Inferior parietal cortex (tissue), 1 donor: ENCODE measurements around the gene CARMIL3.

Experiments
- DNase-seq: peaks from one replicate; pipeline ENCODE4 v3.0.0-alpha.2; 2016; ENCODE audit errors: extremely low spot score

The CARMIL3 gene

DNA sequence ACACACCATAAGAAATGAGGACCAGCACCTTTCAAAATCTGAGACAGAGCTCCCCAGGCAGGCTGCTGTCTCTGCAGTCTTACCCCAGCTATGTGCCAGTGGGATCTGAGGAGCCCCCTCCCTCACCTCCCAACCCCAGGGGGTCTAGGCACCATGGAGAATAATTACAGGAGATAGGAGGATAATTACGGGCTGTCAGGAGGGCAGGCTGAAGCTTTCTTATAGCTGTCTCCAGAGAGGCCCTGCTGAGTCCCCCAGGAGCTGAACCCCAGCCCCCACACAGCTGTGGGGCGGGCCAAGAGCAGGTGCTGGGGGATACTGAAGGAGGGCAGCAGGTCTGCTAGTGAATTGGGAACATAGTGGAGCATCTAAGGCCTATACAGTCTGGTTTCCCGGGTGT lies 26.3 kb downstream of the CARMIL3 start:
- no peak for DNase-seq

DNA sequence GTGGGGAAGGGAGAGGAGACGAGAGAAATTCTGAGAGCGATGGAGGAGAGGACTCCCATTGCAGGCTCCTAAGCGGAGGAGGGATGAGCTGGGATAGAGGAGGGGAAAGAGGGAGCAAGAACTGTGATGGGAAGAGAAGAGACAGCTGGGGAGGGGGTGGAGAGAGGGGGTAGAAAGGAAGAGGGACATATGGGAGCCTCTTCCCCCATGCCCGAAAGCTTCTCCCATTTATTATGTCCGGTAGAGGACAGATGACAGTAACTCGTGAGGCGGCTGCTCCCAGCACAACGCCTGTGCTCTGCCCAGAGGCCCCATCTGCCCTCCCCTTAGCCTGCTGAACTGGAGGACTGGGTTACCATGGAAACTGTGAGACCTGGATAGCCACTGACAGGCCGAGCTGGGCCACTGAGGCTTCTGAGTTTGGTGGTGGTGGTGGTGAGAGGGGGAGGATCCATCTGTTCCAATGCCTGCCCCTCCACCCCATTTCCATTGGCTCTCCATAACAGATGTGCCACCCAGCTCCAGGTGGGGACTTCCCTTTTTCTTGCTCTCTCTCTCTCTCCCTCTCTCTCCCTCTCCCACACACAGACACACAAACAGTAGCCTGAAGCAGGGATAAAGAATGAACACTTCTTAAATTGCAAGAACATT lies 27.8 kb downstream of the CARMIL3 start:
- DNase-seq = no peak

DNA sequence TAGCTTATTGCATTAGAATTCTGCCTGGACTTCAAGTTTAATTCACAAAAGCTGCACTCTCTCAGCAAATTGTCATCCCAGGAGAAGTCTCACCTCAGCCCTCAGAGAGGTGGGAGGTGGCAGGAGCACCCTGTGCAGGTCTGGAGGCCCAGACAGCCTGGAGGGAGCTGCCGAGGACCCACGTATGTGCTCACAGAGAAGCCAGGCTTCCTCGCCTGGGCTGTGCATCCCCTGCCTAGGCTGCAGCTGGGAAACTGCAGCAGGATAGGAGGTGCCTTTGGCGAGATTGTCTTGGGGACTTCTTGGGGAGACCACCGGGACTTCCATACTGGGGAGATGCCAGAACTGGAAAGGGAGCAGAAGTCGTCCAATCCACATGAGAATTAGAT lies 28.3 kb downstream of the CARMIL3 start:
- no peak for DNase-seq

DNA sequence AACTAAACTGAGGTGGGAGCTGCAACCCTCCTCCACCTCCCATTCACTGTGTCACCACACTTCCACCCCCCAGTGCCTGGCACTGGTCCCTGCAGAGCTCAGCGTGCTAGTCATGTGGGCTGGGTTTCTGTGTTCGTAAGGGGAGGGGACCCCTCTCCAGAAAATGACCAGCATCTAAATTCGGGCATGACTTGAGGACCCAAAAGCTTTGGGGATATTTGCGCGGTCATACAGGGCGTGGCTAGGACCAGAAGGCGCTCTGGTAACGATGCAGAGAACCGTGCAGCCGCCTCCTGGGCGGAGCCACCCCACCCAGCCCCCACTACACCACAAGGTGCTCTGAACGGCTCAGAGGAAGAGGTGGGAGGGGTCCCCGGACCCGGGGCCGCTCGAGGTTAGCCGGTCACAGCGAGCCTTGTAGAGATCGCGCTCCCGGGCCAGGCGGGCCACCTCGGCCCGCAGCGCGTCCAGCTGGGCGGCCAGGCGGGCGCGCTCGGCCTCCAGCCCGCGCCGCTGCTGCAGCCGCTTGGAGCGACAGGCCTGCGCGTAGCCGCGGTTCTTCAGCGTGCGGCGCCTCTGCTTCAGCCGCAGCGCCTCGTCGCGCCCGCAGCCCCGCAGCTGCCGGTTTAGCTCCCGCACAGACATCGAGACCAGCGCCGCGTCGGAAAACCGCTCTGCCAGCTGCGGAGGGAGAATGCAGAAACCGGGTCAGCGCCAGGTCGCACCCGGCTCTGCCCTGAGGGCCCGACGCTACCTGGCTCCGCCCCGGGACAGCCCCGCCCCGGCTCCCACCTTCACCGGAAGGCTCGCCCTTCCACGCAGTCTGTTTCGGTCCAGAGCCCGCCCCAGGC lies 29.3 kb downstream of the CARMIL3 start:
- DNase-seq = peak; percentile 73

DNA sequence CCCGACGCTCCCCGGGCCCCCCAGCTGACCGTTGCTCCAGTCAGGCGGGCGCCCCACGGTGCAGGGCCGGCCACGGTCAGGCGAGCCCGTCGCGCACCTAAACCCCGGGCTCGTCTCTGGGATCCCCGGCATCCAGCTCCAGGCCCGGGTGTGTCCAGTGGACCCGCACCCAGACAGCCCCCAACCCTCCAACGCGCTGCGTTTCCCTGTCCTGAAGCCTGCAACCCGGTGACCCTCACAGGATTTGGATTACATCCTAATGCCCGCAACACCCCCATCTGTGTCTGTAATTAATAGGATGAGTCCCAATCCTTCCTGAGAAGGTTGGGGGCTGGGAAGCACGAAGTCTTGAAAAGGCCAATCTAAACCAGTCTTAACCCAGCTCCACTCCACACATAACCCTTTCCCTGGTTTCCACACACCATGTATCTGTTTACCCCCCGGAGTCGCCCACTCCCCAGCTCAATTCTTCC lies 30.0 kb downstream of the CARMIL3 start:
- no peak for DNase-seq

DNA sequence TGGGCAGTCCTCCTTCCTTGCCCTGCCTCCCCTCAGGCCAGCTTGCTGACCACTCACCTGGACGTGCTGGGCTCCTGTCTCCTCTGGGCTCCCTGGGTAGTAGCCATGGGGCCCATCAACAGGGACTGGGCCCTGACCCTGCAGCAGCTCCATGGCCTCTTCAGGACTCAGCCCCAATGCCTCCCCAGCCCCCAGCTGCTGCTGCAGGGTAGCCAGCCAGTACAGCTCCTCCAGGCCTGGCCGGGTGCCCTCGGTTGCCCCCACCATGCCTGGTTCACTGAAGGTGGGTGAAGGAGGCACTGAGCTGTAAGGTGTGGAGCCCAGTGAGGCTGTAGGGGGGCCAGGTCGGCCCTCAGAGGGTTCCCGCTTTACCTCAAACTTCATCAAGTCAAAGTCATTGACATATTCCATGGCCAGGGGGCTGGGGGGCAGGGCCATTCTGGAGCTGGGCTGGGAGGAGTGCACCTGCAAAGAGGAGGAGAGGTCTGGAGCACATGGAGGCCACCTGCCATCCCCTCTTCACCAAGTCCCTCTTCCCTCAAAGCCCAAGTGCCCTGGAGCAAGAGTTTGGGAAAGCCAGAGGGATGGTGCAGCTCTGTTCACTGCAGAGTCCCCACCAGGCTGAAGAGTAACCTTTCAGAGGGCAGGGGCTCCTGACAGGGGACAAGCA lies 30.7 kb downstream of the CARMIL3 start:
- no peak for DNase-seq

DNA sequence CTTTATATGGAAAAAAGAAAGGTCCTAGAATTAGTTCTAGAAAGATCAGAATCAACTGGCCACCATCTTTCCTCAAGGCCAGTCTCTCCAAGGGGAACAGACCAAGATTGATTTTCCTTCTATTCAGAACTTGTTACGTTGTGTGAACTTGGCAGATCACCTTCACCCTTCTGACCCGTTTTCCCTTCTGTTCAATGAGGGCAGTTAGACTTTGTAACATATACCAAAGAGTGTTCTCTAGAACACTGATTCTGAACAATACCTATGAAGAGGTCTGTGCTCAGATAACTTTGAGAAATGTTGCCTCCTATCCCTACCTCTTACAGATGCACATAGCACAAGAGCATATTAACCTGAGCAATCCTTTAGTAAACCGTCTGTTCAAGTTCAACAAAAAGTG lies 31.7 kb downstream of the CARMIL3 start:
- DNase-seq = no peak

DNA sequence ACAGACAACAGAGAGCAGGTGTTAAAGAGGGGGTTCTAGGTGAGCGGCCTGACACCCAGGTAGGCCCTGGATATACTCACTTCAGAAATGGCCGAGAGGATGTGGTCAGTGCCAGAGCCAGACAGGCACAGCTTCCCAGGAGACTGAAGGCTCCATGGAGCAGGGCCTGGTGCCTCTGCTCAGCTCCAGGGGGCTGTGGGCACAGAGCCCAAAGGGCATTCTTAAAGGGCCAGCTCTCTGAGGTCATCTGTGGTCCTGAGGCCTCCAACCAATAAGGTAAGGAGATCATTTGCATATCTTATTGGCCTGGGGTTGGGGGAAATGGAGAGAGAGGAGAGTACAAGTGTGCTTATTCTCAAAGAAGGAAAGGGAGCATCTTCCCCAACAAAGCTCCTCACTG lies 32.6 kb downstream of the CARMIL3 start:
- DNase-seq = no peak

DNA sequence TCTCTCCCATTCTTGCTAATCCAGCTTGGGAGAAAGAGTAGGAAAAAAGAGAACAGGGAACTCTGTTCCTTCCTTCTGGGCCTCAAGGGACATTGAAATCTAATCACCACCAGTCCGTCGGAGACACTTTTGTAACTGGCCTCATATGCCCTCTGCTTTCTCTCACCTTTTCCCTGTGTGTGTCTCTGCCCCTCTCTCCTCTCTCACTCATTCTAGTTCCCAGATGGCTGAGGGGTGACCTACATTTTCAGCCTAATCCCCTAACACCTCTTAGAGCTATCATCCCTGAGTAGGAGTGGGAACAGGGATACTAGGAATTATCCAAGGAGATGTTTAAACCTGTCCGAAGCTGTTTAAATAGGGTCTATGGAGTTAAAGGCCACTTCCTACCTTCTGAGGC lies 33.4 kb downstream of the CARMIL3 start:
- DNase-seq = no peak

DNA sequence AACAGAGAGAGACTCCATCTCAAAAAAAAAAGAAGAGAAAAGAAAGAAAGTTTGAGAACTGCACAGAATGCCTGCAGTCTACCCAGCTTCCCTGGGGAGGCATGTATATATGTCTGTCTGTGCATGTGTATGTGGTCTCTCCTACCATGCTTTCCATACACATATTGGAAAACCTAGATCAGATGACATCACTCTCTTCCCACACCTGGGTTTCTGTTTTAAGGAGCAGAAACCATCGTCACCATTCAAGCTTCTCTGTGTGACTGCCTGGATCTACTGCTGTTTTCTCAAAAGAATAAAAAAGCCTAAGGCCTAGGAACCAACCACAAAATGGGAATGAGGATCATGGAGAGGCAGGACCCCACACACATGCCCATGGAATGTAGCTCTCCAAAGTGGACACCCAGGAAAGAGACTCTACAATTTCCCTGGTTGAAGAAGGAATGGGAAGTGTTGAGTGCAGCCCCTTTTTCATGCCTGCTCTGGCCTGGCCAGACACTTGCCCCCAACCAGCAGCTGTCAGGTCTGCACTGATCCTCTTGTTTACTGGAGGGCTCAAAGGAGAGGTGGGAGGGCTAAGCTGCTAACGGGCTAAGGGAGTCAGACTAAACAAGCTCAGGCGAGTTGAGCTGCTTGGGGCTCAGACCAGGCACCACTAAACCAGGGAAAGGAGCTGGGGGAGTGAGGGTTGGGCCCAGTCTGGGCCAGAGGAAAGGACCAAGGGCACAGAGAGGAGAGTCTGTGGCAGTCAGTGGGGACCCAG lies 34.6 kb downstream of the CARMIL3 start:
- no peak for DNase-seq

DNA sequence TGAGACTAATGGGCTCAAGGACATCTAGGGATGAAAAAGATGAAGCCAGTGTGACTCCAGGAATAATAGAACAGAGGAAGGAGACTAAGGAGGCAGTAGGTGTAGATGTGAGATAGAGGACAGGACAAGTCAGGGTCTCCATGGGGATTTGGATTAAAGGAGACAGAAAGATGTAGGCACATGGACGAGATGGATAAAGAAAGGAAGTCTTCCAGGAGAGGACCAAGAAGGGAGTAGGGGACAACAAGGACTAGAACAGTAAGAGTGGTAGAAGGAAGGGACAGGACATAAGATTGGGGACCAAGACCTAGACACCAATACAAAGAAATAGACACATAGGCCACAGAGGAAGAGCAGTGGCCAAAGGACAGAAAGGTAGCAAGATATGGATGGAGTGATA lies 35.2 kb downstream of the CARMIL3 start:
- no peak for DNase-seq

DNA sequence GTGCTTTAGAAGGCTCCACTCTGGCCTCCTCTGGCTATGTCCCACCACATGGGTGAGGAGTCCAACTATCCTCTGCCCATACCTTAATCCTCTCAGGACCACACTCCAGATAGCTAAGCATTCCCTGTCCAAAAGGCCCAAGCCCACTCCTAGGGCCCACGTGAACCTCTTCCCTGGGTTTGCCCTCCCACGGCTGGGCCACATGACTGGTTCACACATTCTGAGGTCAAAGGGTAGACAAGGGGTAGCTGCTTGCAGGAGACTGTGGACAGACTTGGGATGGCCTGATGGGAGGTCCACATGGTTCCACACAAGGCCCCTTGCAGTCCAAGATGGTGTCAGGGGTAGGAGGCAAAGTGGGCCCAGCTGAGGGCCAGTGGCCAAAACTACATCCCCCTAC lies 36.3 kb downstream of the CARMIL3 start:
- no peak for DNase-seq

DNA sequence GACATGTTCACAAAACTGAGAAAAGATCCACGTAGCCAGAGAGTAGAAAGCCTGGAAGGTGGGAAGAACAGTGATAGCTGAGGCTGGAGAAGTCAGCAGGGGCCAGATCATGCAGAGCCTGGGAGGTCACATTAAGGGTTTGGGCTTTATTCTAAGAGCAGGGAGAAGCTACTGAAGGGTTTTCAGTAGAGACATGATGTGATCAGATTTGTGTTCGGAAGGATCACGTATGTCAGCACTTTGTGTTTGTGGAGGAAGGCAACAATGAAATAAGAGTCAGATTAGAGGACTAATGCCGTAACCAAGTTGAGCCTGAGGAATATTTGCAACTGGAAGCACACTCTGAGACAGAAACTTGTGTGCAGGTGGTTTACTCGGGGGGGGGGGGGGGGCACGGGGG lies 38.1 kb downstream of the CARMIL3 start:
- no peak for DNase-seq

DNA sequence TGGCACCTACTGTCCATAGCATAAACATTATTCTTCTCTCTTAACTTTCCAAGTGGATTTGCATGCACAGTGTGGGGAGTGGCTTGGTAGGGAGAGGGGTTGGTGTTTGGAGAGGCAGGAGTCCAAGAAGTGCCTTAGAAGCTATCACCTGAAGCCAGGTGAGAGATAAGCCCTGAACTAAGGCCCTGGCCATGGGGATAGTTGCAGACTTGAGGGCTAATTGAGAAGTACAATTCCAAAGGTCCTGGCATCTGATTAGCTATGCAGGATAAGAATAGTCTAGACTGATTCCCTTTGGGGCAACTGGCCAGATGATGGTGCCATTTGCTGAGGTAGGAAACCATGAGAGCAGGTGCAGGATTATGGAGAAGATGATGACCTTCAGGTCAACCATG lies 40.3 kb downstream of the CARMIL3 start:
- DNase-seq = no peak

DNA sequence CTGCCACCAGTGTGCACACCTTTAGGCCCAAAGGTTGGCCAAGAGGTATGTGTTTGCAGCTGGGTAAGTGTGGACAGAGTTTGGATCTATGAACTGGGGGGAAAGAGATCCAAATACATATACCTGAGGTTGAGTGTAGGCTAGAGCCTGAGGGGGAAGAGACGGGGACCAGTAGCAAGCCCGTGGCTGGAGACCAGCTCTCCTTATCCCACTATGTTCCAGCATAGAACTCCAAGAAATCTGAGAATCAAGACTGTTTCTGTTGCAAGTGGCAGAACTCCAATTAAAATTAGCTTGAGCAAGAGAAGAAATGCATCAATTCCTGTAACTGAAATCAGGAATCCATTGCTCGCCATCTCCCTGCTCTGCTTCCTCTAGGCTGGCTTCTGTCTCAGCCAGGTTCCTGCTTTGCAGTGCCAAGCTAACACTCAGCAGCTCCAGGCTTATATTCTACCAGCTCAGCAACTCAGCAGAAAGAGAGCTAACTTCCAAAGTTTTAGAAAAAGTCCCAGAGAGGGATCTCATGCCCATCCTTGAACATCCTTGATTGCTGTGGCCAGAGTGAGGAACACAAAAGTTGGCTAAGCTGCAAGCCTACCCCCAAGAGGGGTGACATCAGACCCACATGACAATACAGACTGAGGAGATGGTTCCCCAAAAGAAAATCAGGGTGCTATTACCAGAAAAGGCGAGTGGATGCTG lies 40.8 kb downstream of the CARMIL3 start:
- DNase-seq = no peak

DNA sequence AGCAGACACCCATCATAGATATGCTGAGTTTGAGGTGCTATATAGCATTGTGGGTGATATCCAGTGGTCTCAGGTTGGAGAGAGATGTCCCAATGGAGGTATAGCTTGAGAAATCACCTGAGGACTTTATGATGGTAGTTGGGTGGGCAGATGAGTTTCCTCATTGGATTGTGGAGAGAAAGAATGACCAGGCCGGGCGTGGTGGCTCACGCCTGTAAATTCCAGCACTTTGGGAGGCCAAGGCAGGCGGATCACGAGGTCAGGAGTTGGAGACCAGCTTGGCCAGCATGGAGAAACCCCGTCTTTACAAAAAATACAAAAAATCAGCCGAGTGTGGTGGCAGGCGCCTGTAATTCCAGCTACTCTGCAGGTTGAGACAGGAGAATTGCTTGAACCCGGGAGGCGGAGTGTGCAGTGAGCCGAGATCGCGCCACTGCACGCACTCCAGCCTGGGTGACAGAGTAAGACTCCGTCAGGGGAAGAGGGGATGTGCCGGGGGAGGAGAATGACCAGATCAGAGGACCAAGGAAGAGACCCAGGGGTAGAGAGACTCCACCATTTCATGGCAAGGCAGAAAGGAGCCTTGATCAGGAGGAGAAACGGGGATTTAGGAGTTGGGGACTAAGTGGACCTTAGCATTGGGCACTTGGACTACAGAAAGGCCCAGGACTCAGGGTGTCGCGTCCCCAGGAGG lies 41.5 kb downstream of the CARMIL3 start:
- DNase-seq = no peak

DNA sequence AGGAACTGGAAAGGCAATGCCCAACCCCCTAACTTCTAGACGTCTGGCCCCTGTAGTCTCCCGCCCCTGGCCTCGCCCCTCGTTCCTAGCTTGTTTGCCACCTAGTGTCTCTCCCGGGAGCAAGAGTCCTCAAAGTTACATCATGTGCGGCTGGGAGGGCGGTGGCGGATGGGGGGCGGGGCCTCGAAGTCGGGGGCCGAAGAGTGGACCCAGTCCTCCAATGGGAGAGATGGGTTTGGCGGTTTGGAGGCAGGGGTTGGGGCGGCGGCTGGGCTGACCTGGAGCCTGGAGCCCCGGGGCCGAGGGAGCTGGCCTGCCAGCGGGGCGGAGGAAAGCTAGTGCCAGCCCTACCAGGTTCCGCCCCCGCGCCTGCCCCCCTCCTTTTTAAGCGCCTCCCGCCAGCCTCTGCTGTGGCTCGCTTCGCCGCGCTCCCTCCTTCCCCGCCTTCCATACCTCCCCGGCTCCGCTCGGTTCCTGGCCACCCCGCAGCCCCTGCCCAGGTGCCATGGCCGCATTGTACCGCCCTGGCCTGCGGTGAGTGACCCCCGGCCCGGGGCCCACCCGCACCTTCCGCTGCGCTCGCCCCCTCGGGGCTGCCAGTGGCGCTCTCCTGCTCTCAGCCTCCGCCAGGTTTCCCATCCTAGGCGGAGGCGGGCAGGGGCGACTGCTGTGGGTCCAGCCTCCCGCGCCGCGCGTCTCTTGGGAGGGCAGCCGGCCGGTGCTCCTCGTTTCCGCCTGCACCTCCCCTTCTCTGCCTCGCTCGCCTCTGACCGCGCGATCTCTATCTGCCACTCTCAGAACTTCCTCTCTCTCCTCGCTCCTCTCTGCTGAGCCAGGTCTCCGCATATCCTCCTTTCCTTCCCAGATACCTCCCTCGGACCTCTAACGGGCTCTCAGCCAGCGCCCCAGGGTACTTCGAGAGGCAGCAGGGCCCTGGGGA lies 42.4 kb downstream of the CARMIL3 start, which contains the start of gene PCK2:
Gene PCK2, plus strand, starts transcription at position 411 of the 940 bp plus-strand sequence. Its CDS starts 95 bp downstream, at position 506.
- DNase-seq = no peak

DNA sequence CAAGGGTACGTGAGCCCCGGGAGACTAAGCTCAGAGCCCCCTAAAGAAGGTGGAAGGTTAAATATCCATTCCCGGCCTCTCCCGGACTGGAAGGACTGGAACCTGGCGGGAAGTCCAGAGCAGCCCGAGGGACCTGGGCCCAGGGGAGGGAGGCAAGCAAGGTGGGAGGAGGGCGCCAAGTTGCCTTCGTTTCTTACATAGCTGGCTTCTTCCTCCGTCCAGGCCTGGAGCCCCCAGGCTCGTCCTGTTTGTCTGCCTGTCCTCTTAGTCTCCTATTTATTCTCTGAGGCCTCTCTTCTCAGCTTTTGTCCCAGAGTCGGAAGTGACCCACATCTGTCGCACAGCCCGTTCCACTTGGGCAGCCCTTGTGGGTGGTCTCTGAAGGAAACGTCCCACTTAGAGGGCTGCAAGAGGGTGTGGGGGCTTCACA lies 43.0 kb downstream of the CARMIL3 start:
- DNase-seq = no peak

DNA sequence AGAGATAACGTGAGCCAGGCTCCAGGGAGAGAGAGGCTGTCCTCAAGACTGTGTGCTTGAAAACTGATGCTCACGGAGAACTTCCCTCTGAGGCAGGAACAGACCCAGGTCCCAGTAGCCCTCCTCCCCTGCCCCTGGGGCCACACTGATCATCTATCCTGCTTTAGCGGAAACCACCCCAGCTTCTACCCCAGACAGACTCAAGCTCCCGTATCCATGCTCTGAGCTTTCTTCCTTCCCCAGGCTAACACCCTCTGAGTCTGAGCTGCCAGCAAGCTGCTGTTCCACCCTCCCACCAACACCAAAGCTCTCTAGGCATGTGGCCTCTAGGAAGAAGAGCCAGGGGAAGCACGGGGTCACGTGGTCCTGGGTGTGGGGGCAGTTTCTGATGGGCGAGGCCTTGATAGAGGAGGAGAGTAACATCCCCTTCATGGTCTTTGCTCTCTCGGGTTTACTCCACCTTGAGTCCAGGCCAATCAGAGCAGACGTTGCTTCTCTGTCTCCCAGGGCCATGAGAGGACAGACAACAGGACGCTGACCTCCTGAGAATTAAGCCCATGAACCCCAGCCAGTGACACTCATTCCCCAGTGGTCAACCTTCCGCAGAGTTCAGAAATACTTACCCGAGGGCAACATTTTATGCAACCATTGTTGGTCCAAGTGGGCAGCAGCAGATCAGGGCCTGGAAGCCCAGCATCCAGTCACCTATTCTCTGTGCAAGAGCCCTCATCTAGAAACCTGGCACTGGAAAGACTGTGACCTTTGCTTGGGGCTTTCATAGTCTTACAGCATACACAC lies 43.7 kb downstream of the CARMIL3 start:
- no peak for DNase-seq
